HepG2 (cell line): ENCODE results near the gene C13orf42. TPM values are rescaled to one million over a fixed set of nuclear protein-coding genes. Genes with fewer than 3 reads are reported as not detected.

Source experiments
- ATAC-seq: fragments of 200-7000 bp; cut with Tn5 transposase; 3 replicates; pipeline ENCODE4 v1.9.1; 2020; ENCODE audit warnings: mild to moderate bottlenecking, moderate library complexity
- BruUV-seq: library from RNA; stranded (reverse); fragments of 400-500 nt; replicated peaks from 2 replicates; lab custom pipeline; 2021; lab: Mats Ljungman, UMichigan
- CTCF ChIA-PET: fragments of 300-600 bp; formaldehyde crosslinking; extraction: SDS; loops from one replicate; lab custom pipeline; 2021; ENCODE audit warnings: low total read pairs, inconsistent platforms, low intra/inter-chr PET ratio; lab: Yijun Ruan, JAX
- POLR2A ChIA-PET: fragments of 350-600 bp; sonication (Branson Sonifier 250); formaldehyde crosslinking; loops from one replicate; lab custom pipeline; 2020; ENCODE audit warnings: antibody characterized with exemption, inconsistent platforms; lab: Yijun Ruan, JAX
- DNase-seq: peaks from one replicate; pipeline ENCODE4 v3.0.0-alpha.2; 2015; ENCODE audit warnings: low spot score
- FAIRE-seq: peaks from 3 replicates; lab custom pipeline; 2011; peaks lifted over from hg19 to GRCh38; lab: Jason Lieb, UNC
- H2AFZ ChIP-seq: one replicate; pipeline ENCODE4 v1.6.1; 2011; ENCODE audit warnings: low read length, inconsistent platforms
- H3K27ac ChIP-seq: fragments of 300-600 bp; 3 replicates; pipeline ENCODE4 v1.8.0; 2011; ENCODE audit warnings: mixed run types, mild to moderate bottlenecking, mixed read lengths, low read length, inconsistent platforms; ENCODE audit not compliant: insufficient read depth; ENCODE audit errors: extremely low read length
- H3K27me3 ChIP-seq, 2 experiments: fragments of 200-600 bp in 1 of 2; 2 replicates in 1 of 2; 3 replicates in 1 of 2; pipeline versions ENCODE4 v1.6.0 to v1.8.0; 2011; ENCODE audit warnings: low read length in 2 of 2, mild to moderate bottlenecking in 2 of 2, moderate library complexity in 2 of 2, inconsistent platforms in 1 of 2; ENCODE audit not compliant: insufficient read depth in 2 of 2, control insufficient read depth in 1 of 2
- H3K36me3 ChIP-seq, 2 experiments: fragments of 200-600 bp in 1 of 2; replicated peaks in 1 of 2; 2 replicates in 1 of 2; 3 replicates in 1 of 2; pipeline versions ENCODE4 v1.5.1 to v1.8.0; 2011; ENCODE audit warnings: low read length in 2 of 2, inconsistent platforms in 1 of 2; ENCODE audit not compliant: insufficient read depth in 2 of 2, control insufficient read depth in 1 of 2
- H3K4me1 ChIP-seq: 2 replicates; pipeline ENCODE4 v1.5.1; 2012; ENCODE audit warnings: low read length, inconsistent platforms; ENCODE audit not compliant: insufficient read depth
- H3K4me2 ChIP-seq: 2 replicates; pipeline ENCODE4 v1.6.0; 2011; ENCODE audit warnings: low read depth, low read length, inconsistent platforms
- H3K4me3 ChIP-seq, 3 experiments: fragments of 200-600 bp in 1 of 3; sonication (generic), shearing (Covaris generic) in 1 of 3; replicated peaks in 1 of 3; 2 replicates each; pipeline ENCODE4 v1.5.1; 2011 to 2016; ENCODE audit warnings: low read length in 3 of 3, inconsistent platforms in 2 of 3, low read depth in 2 of 3, mild to moderate bottlenecking in 2 of 3, control low read depth in 1 of 3, mixed read lengths in 1 of 3; ENCODE audit not compliant: insufficient read depth in 1 of 3
- H3K79me2 ChIP-seq: one replicate; pipeline ENCODE4 v1.6.1; 2011; ENCODE audit warnings: low read length, inconsistent platforms; ENCODE audit not compliant: insufficient read depth
- H3K9ac ChIP-seq: 2 replicates; pipeline ENCODE4 v1.6.0; 2011; ENCODE audit warnings: mild to moderate bottlenecking, low read depth, low read length, inconsistent platforms; ENCODE audit not compliant: insufficient read depth
- H3K9me3 ChIP-seq: 2 replicates; pipeline ENCODE4 v1.5.1; 2012; ENCODE audit warnings: mild to moderate bottlenecking, low read length
- H4K20me1 ChIP-seq: 2 replicates; pipeline ENCODE4 v1.6.0; 2011; ENCODE audit warnings: inconsistent platforms, mild to moderate bottlenecking, low read length, moderate library complexity; ENCODE audit not compliant: insufficient read depth
- ATAD3A ChIP-seq: sonication (generic); formaldehyde crosslinking; IDR thresholded peaks from 2 replicates; pipeline ENCODE4 v1.4.0; 2020; ENCODE audit warnings: missing genetic modification reagents
- ATF7-NPFF ChIP-seq: sonication (generic); formaldehyde crosslinking; IDR thresholded peaks from 2 replicates; pipeline ENCODE4 v1.8.1; 2023; ENCODE audit warnings: mild to moderate bottlenecking, low read depth, missing genetic modification reagents, moderate library complexity
- GZF1 ChIP-seq: sonication (generic); formaldehyde crosslinking; IDR thresholded peaks from 2 replicates; pipeline ENCODE4 v1.5.1; 2020; ENCODE audit warnings: mild to moderate bottlenecking, missing genetic modification reagents
- HES4 ChIP-seq: sonication (generic); formaldehyde crosslinking; IDR thresholded peaks from 2 replicates; pipeline ENCODE4 v1.9.0; 2021; ENCODE audit warnings: mild to moderate bottlenecking, missing genetic modification reagents, borderline replicate concordance
- HMG20A ChIP-seq: IDR thresholded peaks from 2 replicates; pipeline ENCODE4 v1.6.1; 2016; ENCODE audit warnings: borderline replicate concordance
- IKZF1 ChIP-seq: fragments of 450-650 bp; IDR thresholded peaks from 2 replicates; pipeline ENCODE4 v1.7.1; 2016
- MAFG ChIP-seq: sonication (generic); formaldehyde crosslinking; IDR thresholded peaks from 2 replicates; pipeline ENCODE4 v1.5.1; 2020; ENCODE audit warnings: mild to moderate bottlenecking, missing genetic modification reagents
- MBNL3 ChIP-seq: fragments of 250-450 bp; sonication (Bioruptor Pico); conservative IDR thresholded peaks from 2 replicates; pipeline ENCODE4 v1.8.0; 2022; ENCODE audit warnings: mild to moderate bottlenecking, inconsistent platforms
- MXI1 ChIP-seq: IDR thresholded peaks from 3 replicates; pipeline ENCODE4 v1.6.1; 2012; ENCODE audit warnings: low read depth, low read length, inconsistent platforms, borderline replicate concordance
- MYNN ChIP-seq: sonication (generic); formaldehyde crosslinking; IDR thresholded peaks from 2 replicates; pipeline ENCODE4 v1.4.0; 2020; ENCODE audit warnings: mild to moderate bottlenecking, low read depth, missing genetic modification reagents
- PRPF4 ChIP-seq: fragments of 200-400 bp; formaldehyde crosslinking; IDR thresholded peaks from 2 replicates; pipeline ENCODE4 v1.6.1; 2016; ENCODE audit warnings: low read length, low read depth; ENCODE audit not compliant: poor library complexity, severe bottlenecking
- RFX5 ChIP-seq: IDR thresholded peaks from 2 replicates; pipeline ENCODE4 v1.6.1; 2011; ENCODE audit warnings: low read depth, low read length, improper control_type of control experiment
- SNAI1 ChIP-seq: sonication (generic); formaldehyde crosslinking; IDR thresholded peaks from 2 replicates; pipeline ENCODE4 v1.5.0; 2020; ENCODE audit warnings: mild to moderate bottlenecking, missing genetic modification reagents, borderline replicate concordance
- WGBS: methylation state at CpG from one replicate; pipeline ENCODE4 v1.1.6; 2017; ENCODE audit warnings: low lambda C conversion rate; 5-methylcytosine and 5-hydroxymethylcytosine counted together
- in situ Hi-C: cut with HindIII; loops from 2 replicates; pipeline ENCODE4 v1.10.0; 2017; ENCODE audit warnings: low pct_unique_long_range_greater_than_20kb; ENCODE audit not compliant: extremely low pct_ligation_motif_present
- intact Hi-C: fragments of 100-400 bp; cut with micrococcal nuclease; formaldehyde crosslinking; loops from one replicate; pipeline ENCODE4 v1.10.0; 2022; ENCODE audit not compliant: unreplicated experiment
- polyA plus RNA-seq, 8 experiments: library from polyadenylated mRNA; depleted of rRNA in 3 of 8; stranded (reverse) in 7 of 8; unstranded in 1 of 8; fragments of >200 nt; fragmentation: Illumina TruSeq in 4 of 8; extraction: Trizol in 4 of 8; gene quantifications; 2 replicates each; pipeline versions ENCODE4 v1.2.1 to v1.2.3, GENCODE V29; 2011 to 2016; ENCODE audit warnings: low read depth in 4 of 8, missing spikeins in 1 of 8, mixed read lengths in 1 of 8; ENCODE audit not compliant: insufficient read depth in 1 of 8
- total RNA-seq, 5 experiments: library from RNA; depleted of rRNA; stranded (reverse); fragments of >200 nt; fragmentation: Illumina TruSeq; extraction: Trizol; gene quantifications; 2 replicates each; pipeline ENCODE4 v1.2.3, GENCODE V29; 2016; ENCODE audit warnings: low read depth in 1 of 5
- TF ChIP-seq, protein P1 (sequence below): sonication (generic); formaldehyde crosslinking; IDR thresholded peaks from 2 replicates; pipeline ENCODE4 v1.4.0; 2020; ENCODE audit warnings: missing genetic modification reagents, mild to moderate bottlenecking, borderline replicate concordance
- TF ChIP-seq, protein P2 (sequence below): sonication (generic); formaldehyde crosslinking; IDR thresholded peaks from 2 replicates; pipeline ENCODE4 v1.4.0; 2020; ENCODE audit warnings: missing genetic modification reagents
- TF ChIP-seq, protein P3 (sequence below): sonication (generic); formaldehyde crosslinking; IDR thresholded peaks from 2 replicates; pipeline ENCODE4 v1.8.0; 2022; ENCODE audit warnings: mild to moderate bottlenecking, missing genetic modification reagents

The C13orf42 gene
- total and polyA plus RNA-seq, 2 of the 13 experiments (the other 11 are each of a cell fraction or from before 2014, with no cell fraction given): not detected

DNA sequence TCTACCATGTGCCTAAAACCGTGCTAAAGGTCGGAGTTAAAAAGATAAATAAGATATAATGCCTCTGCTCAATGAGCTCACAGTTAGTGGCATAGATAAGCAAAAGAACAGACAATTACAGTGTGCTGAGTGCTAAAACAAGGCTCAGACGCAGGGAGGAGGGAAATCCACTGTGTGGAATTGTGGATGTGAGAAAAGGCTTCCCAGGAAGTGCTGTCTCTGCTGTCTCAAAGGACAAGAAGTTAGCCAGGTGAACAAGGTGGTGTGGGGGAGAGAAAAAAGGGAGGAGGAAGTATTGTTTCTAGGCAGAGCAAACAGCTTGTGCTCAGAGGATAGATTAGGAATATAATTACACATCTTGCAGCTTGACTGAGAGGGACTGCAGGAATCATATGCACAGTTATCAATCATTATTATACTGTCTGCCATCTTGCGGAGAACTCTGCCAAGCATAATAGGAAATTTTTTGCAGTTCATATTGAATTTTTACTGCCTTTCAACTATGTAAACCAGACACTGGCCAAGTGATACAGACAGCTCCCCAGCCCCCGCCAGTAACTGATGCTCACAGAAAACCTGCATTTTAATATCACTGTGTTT, 9.3 kb downstream of the C13orf42 start:
- no peak for FAIRE-seq
- 38% methylated on average over 5 of the region's 5 CpGs for WGBS
- intact Hi-C loops: no loop called here
- Histone ChIP-seq H3K79me2 (no peaks in the 10 kb centered on the region), H2AFZ (no peak overlapping the region), H4K20me1 (no peaks in the 10 kb centered on the region), H3K4me3 (no peak overlapping the region), H3K27ac (no peak overlapping the region), H3K9ac (no peak overlapping the region), H3K4me2 (no peak overlapping the region), H3K4me1 (no peaks in the 10 kb centered on the region), H3K9me3 (no peaks in the 10 kb centered on the region), H3K36me3 (no peaks in the 10 kb centered on the region), H3K27me3 (peaks cover 0 to 36% of the 10 kb centered on the region in 2 experiments; a peak in 3 of 5 replicates)
- no peak for DNase-seq
- BruUV-seq: no TSS peak
- in situ Hi-C loops: no loop called here
- no peak for TF ChIP-seq IKZF1
- TF ChIP-seq RFX5: no peak
- no peak for TF ChIP-seq PRPF4
- no peak for TF ChIP-seq MAFG (CRISPR knock-in tag)
- TF ChIP-seq, protein P1, sequence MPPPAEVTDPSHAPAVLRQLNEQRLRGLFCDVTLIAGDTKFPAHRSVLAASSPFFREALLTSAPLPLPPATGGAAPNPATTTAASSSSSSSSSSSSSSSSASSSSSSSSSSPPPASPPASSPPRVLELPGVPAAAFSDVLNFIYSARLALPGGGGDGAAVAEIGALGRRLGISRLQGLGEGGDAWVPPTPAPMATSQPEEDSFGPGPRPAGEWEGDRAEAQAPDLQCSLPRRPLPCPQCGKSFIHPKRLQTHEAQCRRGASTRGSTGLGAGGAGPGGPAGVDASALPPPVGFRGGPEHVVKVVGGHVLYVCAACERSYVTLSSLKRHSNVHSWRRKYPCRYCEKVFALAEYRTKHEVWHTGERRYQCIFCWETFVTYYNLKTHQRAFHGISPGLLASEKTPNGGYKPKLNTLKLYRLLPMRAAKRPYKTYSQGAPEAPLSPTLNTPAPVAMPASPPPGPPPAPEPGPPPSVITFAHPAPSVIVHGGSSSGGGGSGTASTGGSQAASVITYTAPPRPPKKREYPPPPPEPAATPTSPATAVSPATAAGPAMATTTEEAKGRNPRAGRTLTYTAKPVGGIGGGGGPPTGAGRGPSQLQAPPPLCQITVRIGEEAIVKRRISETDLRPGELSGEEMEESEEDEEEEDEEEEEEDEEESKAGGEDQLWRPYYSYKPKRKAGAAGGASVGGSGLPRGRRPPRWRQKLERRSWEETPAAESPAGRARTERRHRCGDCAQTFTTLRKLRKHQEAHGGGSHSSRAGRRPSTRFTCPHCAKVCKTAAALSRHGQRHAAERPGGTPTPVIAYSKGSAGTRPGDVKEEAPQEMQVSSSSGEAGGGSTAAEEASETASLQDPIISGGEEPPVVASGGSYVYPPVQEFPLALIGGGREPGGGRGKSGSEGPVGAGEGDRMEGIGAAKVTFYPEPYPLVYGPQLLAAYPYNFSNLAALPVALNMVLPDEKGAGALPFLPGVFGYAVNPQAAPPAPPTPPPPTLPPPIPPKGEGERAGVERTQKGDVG (CRISPR knock-in tag): no peak
- no peak for TF ChIP-seq ATAD3A (CRISPR knock-in tag)
- TF ChIP-seq MBNL3: no peak
- TF ChIP-seq, protein P2, sequence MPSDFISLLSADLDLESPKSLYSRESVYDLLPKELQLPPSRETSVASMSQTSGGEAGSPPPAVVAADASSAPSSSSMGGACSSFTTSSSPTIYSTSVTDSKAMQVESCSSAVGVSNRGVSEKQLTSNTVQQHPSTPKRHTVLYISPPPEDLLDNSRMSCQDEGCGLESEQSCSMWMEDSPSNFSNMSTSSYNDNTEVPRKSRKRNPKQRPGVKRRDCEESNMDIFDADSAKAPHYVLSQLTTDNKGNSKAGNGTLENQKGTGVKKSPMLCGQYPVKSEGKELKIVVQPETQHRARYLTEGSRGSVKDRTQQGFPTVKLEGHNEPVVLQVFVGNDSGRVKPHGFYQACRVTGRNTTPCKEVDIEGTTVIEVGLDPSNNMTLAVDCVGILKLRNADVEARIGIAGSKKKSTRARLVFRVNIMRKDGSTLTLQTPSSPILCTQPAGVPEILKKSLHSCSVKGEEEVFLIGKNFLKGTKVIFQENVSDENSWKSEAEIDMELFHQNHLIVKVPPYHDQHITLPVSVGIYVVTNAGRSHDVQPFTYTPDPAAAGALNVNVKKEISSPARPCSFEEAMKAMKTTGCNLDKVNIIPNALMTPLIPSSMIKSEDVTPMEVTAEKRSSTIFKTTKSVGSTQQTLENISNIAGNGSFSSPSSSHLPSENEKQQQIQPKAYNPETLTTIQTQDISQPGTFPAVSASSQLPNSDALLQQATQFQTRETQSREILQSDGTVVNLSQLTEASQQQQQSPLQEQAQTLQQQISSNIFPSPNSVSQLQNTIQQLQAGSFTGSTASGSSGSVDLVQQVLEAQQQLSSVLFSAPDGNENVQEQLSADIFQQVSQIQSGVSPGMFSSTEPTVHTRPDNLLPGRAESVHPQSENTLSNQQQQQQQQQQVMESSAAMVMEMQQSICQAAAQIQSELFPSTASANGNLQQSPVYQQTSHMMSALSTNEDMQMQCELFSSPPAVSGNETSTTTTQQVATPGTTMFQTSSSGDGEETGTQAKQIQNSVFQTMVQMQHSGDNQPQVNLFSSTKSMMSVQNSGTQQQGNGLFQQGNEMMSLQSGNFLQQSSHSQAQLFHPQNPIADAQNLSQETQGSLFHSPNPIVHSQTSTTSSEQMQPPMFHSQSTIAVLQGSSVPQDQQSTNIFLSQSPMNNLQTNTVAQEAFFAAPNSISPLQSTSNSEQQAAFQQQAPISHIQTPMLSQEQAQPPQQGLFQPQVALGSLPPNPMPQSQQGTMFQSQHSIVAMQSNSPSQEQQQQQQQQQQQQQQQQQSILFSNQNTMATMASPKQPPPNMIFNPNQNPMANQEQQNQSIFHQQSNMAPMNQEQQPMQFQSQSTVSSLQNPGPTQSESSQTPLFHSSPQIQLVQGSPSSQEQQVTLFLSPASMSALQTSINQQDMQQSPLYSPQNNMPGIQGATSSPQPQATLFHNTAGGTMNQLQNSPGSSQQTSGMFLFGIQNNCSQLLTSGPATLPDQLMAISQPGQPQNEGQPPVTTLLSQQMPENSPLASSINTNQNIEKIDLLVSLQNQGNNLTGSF (CRISPR knock-in tag): no peak
- no peak for TF ChIP-seq HMG20A (CRISPR knock-in tag)
- no peak for TF ChIP-seq HES4 (CRISPR knock-in tag)
- no peak for TF ChIP-seq ATF7-NPFF (CRISPR knock-in tag)
- TF ChIP-seq MYNN (CRISPR knock-in tag): no peak
- TF ChIP-seq, protein P3, sequence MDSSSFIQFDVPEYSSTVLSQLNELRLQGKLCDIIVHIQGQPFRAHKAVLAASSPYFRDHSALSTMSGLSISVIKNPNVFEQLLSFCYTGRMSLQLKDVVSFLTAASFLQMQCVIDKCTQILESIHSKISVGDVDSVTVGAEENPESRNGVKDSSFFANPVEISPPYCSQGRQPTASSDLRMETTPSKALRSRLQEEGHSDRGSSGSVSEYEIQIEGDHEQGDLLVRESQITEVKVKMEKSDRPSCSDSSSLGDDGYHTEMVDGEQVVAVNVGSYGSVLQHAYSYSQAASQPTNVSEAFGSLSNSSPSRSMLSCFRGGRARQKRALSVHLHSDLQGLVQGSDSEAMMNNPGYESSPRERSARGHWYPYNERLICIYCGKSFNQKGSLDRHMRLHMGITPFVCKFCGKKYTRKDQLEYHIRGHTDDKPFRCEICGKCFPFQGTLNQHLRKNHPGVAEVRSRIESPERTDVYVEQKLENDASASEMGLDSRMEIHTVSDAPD (CRISPR knock-in tag): no peak
- TF ChIP-seq MXI1: no peak
- TF ChIP-seq SNAI1 (CRISPR knock-in tag): no peak
- no peak for TF ChIP-seq GZF1 (CRISPR knock-in tag)
- CTCF ChIA-PET: no interaction called here
- POLR2A ChIA-PET: no interaction called here
- no peak for ATAC-seq
